Posterior cingulate gyrus (tissue), 11 donors: Measurements from ENCODE around the gene CCDC106.

Experiments
- DNase-seq, 10 donors: peaks; one replicate each; pipeline versions ENCODE4 v3.0.0 to v3.0.0-alpha.2; 2020 to 2021; ENCODE audit warnings: mixed read lengths in 3 of 10
- intact Hi-C: fragments of 100-400 bp; cut with DNase I; formaldehyde crosslinking; loops from one replicate; pipeline ENCODE4 v1.15.1; 2023

Gene CCDC106

DNA sequence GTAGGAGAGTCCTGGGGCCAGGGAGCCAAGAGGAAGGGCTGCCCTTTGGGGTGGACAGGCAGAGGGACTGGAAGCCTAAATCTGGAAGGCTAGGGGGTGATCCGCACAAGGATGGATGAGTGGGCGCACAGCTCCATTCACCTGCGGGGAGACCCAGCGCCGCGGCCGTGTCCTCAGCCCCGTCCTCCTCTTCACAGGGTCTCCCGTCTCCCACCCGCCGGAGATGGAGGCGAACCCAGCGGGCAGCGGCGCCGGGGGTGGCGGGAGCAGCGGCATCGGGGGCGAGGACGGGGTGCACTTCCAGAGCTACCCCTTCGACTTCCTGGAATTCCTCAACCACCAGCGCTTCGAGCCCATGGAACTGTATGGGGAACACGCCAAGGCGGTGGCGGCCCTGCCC is 34.6 kb upstream of the CCDC106 start:
- DNase-seq: peak in 3 of 10 donors; percentile 22 to 74 (median 68)
- intact Hi-C loops: no loop called here

DNA sequence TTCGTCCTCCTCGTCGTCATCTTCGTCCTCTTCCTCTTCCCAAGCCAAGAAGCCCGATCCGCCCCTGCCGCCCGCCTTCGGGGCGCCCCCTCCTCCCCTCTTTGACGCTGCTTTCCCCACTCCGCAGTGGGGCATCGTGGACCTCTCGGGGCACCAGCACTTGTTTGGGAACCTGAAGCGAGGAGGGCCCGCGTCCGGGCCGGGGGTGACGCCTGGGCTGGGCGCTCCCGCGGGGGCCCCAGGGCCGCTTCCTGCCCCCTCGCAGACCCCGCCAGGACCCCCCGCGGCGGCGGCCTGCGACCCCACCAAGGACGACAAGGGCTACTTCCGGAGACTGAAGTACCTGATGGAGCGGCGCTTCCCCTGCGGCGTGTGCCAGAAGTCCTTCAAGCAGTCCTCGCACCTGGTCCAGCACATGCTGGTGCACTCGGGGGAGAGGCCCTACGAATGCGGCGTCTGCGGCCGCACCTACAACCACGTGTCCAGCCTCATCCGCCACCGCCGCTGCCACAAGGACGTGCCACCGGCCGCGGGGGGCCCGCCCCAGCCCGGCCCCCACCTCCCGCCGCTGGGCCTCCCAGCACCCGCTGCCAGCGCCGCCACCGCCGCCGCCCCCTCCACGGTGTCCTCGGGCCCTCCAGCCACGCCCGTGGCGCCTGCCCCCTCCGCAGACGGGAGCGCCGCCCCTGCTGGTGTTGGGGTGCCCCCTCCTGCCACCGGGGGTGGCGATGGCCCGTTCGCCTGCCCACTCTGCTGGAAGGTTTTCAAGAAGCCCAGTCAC is 33.9 kb upstream of the CCDC106 start:
- intact Hi-C loops: no loop called here
- peak in 3 of 10 donors; percentile 57 to 77 (median 59) for DNase-seq

DNA sequence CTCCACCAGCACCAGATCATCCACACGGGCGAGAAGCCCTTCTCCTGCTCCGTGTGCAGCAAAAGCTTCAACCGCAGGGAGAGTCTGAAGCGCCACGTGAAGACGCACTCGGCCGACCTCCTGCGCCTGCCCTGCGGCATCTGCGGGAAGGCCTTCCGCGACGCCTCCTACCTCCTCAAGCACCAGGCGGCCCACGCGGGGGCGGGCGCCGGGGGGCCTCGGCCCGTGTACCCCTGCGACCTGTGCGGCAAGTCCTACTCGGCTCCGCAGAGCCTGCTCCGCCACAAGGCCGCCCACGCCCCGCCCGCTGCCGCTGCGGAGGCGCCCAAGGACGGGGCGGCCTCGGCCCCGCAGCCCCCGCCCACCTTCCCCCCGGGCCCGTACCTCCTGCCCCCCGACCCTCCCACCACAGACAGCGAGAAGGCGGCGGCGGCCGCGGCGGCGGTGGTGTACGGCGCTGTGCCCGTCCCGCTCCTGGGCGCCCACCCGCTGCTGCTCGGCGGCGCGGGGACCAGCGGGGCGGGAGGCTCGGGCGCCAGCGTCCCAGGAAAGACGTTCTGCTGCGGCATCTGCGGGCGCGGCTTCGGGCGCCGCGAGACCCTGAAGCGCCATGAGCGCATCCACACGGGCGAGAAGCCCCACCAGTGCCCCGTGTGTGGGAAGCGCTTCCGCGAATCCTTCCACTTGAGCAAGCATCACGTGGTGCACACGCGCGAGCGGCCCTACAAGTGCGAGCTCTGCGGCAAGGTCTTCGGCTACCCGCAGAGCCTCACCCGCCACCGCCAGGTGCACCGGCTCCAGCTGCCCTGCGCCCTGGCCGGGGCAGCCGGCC is 33.1 kb upstream of the CCDC106 start:
- intact Hi-C loops: no loop called here
- DNase-seq: peak in 2 of 10 donors; percentile 55 to 78

DNA sequence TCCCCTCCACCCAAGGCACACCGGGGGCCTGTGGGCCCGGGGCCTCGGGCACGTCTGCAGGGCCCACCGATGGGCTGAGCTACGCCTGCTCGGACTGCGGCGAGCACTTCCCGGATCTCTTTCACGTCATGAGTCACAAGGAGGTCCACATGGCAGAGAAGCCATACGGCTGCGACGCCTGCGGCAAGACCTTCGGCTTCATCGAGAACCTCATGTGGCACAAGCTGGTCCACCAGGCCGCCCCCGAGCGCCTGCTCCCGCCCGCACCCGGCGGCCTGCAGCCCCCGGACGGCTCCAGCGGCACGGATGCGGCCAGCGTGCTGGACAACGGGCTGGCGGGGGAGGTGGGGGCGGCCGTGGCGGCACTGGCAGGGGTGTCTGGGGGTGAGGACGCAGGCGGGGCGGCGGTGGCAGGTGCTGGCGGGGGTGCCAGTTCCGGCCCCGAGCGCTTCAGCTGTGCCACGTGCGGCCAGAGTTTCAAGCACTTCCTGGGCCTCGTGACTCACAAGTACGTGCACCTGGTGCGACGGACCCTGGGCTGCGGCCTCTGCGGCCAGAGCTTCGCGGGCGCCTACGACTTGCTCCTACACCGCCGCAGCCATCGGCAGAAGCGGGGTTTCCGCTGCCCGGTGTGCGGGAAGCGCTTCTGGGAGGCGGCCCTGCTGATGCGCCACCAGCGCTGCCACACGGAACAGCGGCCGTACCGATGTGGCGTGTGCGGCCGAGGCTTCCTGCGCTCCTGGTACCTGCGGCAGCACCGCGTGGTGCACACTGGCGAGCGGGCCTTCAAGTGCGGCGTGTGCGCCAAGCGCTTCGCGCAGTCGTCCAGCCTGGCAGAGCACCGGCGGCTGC is 32.2 kb upstream of the CCDC106 start:
- DNase-seq: peak in 2 of 10 donors; percentile 60 to 78
- intact Hi-C loops: no loop called here

DNA sequence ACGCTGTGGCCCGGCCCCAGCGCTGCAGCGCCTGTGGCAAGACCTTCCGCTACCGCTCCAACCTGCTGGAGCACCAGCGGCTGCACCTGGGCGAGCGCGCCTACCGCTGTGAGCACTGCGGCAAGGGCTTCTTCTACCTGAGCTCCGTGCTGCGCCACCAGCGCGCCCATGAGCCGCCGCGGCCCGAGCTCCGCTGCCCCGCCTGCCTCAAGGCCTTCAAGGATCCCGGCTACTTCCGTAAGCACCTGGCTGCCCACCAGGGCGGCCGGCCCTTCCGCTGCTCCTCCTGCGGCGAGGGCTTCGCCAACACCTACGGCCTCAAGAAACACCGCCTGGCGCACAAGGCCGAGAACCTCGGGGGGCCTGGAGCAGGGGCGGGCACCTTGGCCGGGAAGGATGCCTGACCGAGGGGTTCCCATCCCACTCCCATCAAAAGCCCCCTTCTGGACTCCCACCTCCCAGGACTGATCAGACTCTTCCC is 31.6 kb upstream of the CCDC106 start:
- intact Hi-C loops: no loop called here
- peak in 1 of 10 donors; percentile 59 for DNase-seq

DNA sequence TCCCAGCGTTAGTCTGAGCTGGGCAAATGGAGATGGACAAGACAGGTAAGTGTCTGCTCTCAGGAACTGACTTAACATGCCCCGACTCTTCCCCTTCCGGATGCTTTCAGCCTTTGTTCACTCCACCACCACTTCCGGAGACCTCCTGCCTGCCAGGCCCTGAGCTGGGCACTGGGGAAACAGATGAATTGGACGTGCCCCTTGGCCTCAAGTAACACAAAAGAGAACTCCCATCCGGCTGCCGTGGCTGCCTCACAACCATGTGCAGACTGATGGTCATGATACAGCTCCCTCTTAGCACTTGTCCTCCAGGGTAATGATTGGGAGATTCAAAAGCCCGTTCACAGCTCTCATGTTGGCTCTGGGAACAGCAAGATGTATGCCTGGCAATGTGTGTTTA is 30.6 kb upstream of the CCDC106 start:
- DNase-seq: peak in 2 of 10 donors; percentile 52 to 59
- intact Hi-C loops: no loop called here

DNA sequence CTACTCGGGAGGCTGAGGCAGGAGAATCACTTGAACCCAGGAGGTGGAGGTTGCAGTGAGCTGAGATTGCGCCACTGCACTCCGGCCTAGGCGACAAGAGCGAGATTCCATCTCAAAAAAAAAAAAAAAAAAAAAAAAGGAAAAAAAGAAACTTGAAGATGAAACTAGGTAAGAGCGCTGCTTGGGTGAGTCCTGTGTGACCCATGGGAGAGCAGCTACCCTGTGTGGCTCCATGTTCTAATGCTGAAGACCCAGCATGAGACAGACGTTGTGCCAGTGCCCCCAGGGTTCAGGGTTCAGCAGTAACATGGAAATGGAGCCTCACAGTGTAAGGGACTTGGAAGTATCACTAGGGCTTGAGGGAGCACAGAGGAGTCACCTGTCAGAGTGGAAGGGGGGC is 29.6 kb upstream of the CCDC106 start:
- DNase-seq: peak in 2 of 10 donors; percentile 45 to 55
- intact Hi-C loops: no loop called here

DNA sequence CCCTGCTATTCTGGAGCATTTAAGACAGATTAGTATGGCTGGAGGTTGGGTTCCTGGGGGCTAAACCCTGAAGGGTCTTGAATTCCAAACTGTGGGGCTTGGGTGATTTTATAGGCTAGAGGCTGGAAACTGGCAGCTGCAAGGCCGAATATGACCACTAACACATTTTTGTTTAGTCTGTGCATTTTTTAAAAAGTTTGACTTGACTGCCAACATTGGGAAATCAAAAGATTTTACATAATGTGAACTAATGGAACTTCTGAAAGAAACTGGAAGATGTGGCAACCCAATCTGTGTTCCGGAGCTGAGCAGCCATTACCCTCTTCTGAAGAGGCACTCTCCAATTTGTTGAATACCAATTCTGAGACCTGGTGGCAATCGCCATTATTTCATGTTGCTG is 28.7 kb upstream of the CCDC106 start:
- DNase-seq: no peak
- intact Hi-C loops: no loop called here

DNA sequence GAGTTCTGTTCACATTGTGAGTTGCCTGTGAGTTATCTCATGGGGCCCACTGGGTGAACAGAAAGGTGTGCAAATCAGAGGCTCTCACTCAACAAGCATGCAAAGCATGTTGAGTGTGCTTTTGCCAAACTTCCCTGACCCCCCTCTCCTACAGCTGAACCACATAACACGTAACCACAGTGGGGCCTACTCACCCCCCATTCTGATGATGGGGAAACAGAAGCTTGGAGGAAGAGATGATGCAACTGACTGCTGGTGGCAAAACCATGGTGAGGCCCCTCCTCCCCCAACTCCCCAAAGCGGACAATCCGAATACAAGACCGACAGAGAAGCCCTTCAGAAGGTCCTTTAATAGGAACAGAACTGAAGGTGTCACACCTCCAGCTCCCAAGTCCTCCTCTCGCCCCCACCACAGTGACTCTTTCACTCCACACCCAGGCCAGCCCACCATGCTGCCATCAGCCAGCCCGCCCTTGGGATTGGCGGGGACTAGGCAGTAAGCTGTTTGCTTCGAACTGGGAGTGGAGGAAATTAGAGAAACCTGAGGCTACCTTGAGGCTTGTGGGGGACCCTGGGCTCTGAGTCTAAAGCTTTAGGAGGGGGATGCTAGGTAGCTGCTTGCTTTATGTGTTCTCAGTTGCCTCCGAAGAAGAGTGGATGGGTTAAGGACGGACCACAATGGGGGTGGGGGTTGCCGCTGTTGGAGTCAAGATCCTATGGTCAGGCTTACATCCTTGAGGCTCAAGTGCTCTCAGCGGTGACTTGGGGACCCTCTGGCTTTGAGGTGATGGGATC is 27.4 kb upstream of the CCDC106 start:
- DNase-seq: peak in 2 of 10 donors; percentile 59
- intact Hi-C loops: no loop called here

DNA sequence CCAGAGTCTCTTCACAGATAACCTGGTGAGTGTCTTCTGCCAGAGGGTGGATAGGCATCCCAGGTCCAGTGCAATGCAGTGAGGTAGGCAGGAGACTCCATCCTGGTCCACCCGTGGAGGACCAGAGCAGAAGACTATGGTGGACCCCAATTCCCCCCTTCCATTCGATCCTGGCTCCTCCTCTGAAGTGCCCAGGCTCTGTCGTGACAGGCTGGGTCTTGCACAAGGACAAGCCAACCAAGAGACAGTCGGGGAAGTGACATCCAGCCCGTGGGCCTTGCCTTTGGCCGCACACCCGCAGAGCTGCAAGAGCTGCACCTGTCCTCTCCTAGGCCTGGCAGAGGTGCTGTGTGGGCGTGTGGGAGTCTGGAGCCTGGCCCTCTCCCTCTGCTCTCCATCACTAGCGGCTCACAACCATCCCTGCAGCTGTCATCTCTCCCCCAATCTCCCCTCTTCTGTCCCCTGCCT is 26.8 kb upstream of the CCDC106 start:
- intact Hi-C loops: no loop called here
- peak in 2 of 10 donors; percentile 57 to 80 for DNase-seq

DNA sequence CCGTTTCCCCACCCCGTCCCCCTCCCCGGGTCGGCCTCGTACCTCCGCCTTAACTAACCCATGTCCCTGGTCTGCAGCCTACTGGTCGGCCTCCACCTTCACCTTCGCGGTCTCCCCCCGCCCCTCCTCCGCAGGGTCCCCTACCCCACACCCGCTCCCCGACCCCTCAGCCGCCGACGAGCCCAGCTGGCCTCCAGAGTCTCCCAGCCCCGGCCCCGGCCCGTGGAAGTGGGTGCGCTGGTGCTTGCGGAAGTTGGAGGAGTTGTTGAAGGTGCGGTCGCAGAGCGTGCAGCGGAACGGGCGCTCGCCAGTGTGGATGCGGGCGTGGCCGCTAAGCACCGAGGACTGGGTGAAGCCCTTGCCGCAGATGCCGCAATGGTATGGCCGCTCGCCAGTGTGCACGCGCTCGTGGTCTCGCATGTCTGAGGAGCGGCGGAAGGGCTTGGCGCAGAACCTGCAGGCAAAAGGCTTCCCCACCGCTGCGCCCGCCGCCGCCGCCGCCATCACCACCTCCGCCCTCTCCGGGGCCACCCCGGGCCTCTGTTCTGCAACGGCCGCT is 26.3 kb upstream of the CCDC106 start:
- peak in 2 of 10 donors; percentile 69 to 85 for DNase-seq
- intact Hi-C loops: no loop called here

DNA sequence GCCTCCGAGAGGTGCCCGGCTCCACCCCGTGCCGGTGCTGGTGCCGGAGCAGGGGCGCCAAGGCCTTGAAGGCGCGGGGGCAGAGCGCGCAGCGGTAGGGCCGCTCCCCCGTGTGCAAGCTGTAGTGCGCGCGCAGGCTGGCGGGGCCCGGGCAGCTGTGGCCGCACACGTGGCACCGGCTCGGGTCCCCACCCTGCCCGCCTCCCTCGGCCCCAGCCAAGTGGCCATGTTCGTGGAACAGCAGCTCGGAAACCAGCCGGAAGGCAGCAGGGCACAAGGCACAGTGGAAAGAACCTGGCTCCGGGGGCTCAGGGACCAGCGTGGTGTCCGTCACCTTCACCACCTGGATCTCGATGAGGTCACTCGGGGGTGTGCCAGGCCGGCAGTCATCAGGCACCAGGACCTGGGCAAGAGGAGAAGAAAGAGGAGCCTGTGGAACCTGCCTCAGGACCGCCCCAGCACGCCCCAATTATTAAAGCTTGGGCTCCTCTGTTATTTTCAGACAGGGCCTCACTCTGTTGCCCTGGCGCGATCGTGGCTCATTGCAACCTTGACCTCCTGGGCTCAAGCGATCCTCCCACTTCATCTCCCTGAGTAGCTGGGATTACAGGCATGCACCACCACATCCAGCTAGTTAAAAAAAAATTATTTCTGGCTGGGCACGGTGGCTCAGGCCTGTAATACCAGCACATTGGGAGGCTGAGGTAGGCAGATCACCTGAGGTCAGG is 25.6 kb upstream of the CCDC106 start:
- DNase-seq: peak in 1 of 10 donors; percentile 64
- intact Hi-C loops: no loop called here

DNA sequence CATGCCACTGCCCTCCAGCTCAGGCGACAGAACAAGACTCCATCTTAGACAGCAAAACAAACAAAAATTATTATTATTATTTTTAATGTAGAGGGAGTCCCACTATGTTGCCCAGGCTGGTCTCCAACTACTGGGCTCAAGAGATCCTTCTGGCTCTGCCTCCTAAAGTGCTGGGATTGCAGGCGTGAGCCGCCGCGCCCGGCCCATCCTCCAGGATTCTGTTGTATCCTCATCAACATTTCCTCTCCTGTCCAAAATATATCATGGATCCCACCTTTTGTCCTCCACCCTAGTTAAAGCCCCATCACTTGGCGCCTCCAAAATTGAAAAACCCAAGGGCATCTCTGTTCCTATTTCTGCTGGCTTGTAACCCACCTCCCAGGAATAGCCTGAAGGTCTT is 24.9 kb upstream of the CCDC106 start:
- DNase-seq: peak in 2 of 10 donors; percentile 58 to 62
- intact Hi-C loops: no loop called here

DNA sequence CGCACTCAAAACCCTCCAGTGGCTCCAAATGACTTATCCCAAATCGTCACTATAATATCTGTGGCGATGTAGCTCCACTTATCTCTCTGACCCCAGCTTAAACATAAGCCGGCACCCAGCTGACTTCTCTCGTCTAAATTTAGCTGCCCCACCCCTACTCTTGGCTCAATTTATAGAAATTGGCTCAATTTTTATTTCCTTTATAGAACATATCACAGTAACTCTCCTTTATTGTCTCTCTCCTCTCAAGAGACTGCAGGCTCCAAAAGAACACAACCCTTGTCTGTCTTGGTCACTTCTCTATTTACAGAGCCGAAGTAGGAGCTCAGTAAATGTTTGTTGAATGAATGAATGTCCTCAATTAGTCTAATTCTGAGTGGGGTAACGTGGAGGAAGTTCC is 24.5 kb upstream of the CCDC106 start:
- intact Hi-C loops: no loop called here
- DNase-seq: no peak

DNA sequence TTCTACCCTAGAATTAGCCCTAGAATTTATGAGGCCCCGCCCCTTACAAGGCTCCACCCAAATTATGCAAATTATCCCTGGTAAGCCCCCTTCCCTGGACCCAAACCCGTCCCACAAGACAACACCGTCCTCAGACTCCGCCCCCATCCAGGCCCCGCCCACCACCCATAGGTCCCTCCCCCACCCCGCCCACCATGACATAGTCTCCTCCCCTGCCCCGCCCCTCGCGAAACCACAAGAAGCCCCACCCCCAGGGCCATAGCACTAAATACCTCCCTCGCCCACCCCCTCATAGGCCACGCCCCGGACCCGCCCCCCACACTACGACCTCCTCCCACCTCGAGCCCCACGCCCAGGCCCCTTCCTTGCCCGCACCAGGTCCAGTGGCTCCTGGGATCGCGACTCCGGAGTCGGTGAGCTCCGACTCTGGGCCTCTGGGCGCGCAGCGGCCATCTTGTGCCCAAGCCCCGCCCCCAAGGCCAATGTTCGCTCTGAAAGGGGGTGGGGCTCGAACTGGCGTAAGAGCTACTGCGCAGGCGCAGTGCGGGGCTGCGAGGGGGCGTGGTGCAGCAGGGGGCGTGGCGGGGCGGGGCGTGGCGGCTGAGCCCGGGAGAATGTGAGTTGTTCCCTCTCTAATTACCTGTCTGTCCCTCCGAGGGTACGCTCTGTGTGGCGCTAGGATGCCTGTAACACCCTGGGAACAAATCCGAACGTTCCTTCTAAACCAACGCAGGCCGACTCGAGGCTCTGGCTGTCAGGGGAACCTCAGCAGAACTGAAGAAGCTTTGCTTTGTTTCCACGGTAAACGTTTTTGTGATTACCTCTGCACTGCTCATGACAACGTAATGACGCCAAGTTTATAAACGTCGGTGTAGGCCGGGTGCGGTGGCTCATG is 23.7 kb upstream of the CCDC106 start, which contains the start of gene ZNF784:
TSS of gene ZNF784 (minus strand) at position 458 of the 895 bp plus-strand sequence. CDS start at position 453, 5 bp downstream.
- peak; percentile 84 to 99 (median 91) for DNase-seq
- intact Hi-C loops: no loop called here

DNA sequence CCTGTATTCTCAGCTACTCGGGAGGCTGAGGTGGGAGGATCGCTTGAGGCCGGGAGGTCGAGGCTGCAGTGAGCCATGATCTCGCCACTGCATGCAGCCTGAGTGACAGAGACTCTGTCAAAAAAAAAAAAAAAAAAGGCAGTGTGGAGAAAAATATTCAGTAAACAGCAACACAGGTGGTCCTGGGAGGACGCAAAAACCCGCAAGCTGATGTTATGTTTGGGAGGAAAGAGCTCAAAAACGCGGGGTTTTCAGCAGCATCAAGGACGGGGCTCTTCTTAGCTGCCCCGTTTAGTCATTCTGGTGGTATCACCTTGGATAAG is 23.0 kb upstream of the CCDC106 start:
- no peak for DNase-seq
- intact Hi-C loops: no loop called here

DNA sequence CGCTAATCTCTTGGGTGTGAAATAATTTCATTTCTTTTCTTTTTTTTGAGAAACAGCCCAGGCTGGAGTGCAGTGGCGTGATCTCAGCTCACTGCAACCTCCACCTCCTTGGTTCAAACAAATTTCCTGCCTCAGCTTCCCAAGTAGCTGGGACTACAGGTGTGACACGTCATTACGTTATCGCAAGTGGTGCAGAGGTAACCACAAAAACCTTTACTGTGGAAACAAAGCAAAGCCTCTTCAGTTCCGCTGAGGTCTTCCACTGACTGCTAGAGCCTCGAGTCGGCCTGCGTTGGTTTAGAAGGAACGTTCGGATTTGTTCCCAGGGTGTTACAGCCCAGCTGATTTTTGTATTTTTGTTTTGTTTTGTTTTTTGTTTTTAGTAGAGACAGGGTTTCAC is 21.7 kb upstream of the CCDC106 start:
- intact Hi-C loops: no loop called here
- no peak for DNase-seq

DNA sequence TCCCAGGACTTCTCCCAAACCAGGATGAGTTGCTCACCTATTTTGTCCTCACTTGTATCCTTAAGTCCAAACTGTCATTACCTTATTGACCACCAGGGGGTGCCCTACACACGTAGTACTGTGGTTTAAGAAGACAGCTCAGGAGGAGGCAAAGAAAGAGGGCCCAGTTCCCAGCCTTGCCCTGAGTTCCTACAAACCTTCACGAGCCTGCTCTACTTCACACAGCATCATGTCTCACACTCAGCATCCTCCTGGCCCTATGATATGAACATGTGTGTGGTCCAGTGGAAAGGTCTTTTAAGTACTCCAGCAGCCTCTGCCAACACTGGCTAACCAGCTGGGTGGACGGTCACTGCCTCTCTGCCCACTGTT is 15.6 kb upstream of the CCDC106 start:
- DNase-seq: peak in 7 of 10 donors; percentile 74 to 91 (median 81)
- intact Hi-C loops: loop anchor here (5.0 kb wide), 1 partner anchor 115 kb away; no protein-coding TSS in a partner anchor
